GM23248 (cell line): ENCODE measurements around the gene DHTKD1.

Experiments used
- EZH2 ChIP-seq: fragments of 200-600 bp; sonication (generic); IDR thresholded peaks from 2 replicates; pipeline ENCODE4 v1.6.1; 2018; ENCODE audit warnings: antibody characterized with exemption, mild to moderate bottlenecking; ENCODE audit not compliant: insufficient read depth, poor library complexity, severe bottlenecking
- EZH2phosphoT487 ChIP-seq: fragments of 200-600 bp; sonication (generic); IDR thresholded peaks from 2 replicates; pipeline ENCODE4 v1.6.1; 2018; ENCODE audit warnings: antibody characterized with exemption, moderate library complexity, mild to moderate bottlenecking, low read depth; ENCODE audit not compliant: insufficient read depth

DNA sequence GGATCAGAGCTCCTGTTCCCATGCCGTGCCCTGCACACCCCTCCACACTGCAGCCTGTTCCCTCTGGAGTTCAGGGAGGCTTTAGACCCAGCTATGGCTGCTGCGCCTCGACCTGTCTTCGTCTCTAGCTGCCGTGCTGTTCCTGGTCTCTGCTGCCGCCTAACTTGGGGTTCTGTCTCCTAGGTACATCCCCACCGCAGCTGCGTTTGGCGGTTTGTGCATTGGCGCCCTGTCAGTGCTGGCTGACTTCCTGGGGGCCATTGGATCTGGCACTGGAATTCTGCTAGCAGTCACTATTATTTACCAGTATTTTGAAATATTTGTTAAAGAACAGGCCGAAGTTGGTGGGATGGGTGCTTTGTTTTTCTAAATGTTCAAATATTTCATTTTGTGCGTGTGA is 95.3 kb downstream of the DHTKD1 start:
- no peak for TF ChIP-seq EZH2
- no peak for TF ChIP-seq EZH2phosphoT487
